PC-3 (cell line): ENCODE results near the gene IL32.

Experiments
- EZH2 ChIP-seq: fragments of 300-600 bp; sonication (generic); IDR thresholded peaks from one replicate; pipeline ENCODE4 v1.6.1; 2017; ENCODE audit warnings: antibody characterized with exemption, mild to moderate bottlenecking, low read length; ENCODE audit not compliant: unreplicated experiment
- EZH2phosphoT487 ChIP-seq: fragments of 300-600 bp; sonication (generic); IDR thresholded peaks from 2 replicates; pipeline ENCODE4 v1.6.1; 2018; ENCODE audit warnings: mild to moderate bottlenecking, antibody characterized with exemption, low read length, borderline replicate concordance
- TF ChIP-seq, protein P1 (sequence below): fragments of 300-600 bp; sonication (generic); conservative IDR thresholded peaks from 2 replicates; pipeline ENCODE4 v1.5.1; 2017; ENCODE audit warnings: antibody characterized with exemption, low read depth, mild to moderate bottlenecking, low read length

DNA sequence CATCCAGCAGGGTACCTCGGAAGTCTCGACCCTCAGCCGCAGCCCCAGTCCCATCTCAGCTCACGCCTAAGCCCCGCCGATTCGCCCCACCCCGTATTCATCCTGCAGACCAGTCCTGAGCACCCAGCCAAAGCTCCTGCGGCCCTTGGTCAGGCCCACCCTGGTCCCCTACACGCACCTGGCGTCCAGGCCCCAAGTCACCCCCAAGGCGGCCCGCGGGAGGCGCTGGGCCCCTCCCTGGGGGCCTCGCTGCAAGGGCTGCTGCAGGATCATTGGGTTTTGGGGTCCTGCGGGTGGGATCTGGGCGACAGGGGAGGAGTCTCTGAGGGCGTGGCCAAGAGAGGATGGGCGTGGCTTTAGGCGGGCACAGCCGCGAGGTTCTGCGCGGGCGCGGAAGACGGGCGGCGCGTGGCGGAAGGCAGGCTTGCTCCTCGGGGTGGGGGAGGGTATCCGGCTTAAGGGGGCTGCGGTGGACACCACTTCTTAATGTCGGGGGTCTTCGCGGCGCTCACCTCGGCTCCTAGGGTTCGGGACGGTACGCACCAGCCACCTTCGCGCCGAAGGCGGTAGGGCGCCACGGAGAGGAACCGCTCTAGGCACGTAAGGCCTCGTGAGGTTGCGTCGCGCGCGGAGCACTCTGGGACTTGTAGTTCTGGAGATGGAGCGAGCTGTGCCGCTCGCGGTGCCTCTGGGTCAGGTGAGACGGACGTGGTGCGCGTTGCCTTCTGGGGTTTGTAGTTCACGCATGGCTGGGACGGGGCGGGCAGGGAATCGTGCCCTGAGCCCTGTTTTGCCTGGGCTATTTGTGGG lies 41.6 kb upstream of the IL32 start, which contains the start of the genes HCFC1R1 and THOC6:
- TF ChIP-seq, protein P1, sequence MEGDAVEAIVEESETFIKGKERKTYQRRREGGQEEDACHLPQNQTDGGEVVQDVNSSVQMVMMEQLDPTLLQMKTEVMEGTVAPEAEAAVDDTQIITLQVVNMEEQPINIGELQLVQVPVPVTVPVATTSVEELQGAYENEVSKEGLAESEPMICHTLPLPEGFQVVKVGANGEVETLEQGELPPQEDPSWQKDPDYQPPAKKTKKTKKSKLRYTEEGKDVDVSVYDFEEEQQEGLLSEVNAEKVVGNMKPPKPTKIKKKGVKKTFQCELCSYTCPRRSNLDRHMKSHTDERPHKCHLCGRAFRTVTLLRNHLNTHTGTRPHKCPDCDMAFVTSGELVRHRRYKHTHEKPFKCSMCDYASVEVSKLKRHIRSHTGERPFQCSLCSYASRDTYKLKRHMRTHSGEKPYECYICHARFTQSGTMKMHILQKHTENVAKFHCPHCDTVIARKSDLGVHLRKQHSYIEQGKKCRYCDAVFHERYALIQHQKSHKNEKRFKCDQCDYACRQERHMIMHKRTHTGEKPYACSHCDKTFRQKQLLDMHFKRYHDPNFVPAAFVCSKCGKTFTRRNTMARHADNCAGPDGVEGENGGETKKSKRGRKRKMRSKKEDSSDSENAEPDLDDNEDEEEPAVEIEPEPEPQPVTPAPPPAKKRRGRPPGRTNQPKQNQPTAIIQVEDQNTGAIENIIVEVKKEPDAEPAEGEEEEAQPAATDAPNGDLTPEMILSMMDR, result no peak
- TF ChIP-seq EZH2phosphoT487 (no peak), EZH2 (no peak)
